ENCODE results near the gene RNF217. TPM values are rescaled to one million over a fixed set of nuclear protein-coding genes. Genes with fewer than 3 reads are reported as not detected.

Gene RNF217
- total RNA-seq, 2 experiments from 2014 or later = 1.7 to 2.4 TPM

- H3K4me1 Mint-ChIP-seq = no peaks in the 10 kb centered on the region
- no peaks in the 10 kb centered on the region for H3K27me3 Mint-ChIP-seq
- CTCF ChIA-PET = interaction anchor here (0.7 kb wide), 1 partner anchor 47 kb away, joined by 3 read pairs; no protein-coding TSS in a partner anchor
- H3K9me3 Mint-ChIP-seq (ENCODE audit: low read depth) = no peaks in the 10 kb centered on the region
- no peak overlapping the region for H3K4me3 Mint-ChIP-seq
- intact Hi-C loops (cut with DNase I, micrococcal nuclease) = no loop called here
- H3K36me3 Mint-ChIP-seq (ENCODE audit: low read depth) = no peaks in the 10 kb centered on the region
- ATAC-seq = no peak
- POLR2A ChIA-PET = no interaction called here
- DNase-seq = no peak
- no peak overlapping the region for H3K27ac Mint-ChIP-seq
Observed at GRCh38 chr6:124993327-124993726, 31.1 kb downstream of the RNF217 start.

- Mint-ChIP-seq H3K4me3 (no peak overlapping the region), H3K27ac (no peak overlapping the region), H3K27me3 (no peaks in the 10 kb centered on the region), H3K9me3 (ENCODE audit: low read depth) (no peaks in the 10 kb centered on the region), H3K36me3 (ENCODE audit: low read depth) (no peaks in the 10 kb centered on the region), H3K4me1 (no peaks in the 10 kb centered on the region)
- intact Hi-C loops (cut with DNase I, micrococcal nuclease) = no loop called here
- no peak for DNase-seq
- POLR2A ChIA-PET = no interaction called here
- no peak for ATAC-seq
- CTCF ChIA-PET = interaction anchor here (0.6 kb wide), 1 partner anchor 255 kb away, joined by 3 read pairs; no protein-coding TSS in a partner anchor
Observed at GRCh38 chr6:124994648-124995047, 32.4 kb downstream of the RNF217 start.

GRCh38 chr6:124995131-124995530 is 32.9 kb downstream of the RNF217 start:
- no peak for DNase-seq
- no peaks in the 10 kb centered on the region for H3K9me3 Mint-ChIP-seq (ENCODE audit: low read depth)
- ATAC-seq = no peak

GRCh38 chr6:124995645-124996325 is 33.5 kb downstream of the RNF217 start:
- intact Hi-C loops (cut with DNase I, micrococcal nuclease) = no loop called here
- H3K27me3 Mint-ChIP-seq = no peaks in the 10 kb centered on the region
- H3K9me3 Mint-ChIP-seq (ENCODE audit: low read depth) = no peaks in the 10 kb centered on the region
- ATAC-seq (no peak), DNase-seq (no peak)
- no peaks in the 10 kb centered on the region for H3K4me1 Mint-ChIP-seq
- ChIA-PET POLR2A (no interaction called here), CTCF (interaction anchor here (0.7 kb wide), 1 partner anchor 64 kb away, joined by 3 read pairs; no protein-coding TSS in a partner anchor)
- H3K27ac Mint-ChIP-seq = no peak overlapping the region
- no peak overlapping the region for H3K4me3 Mint-ChIP-seq
- no peaks in the 10 kb centered on the region for H3K36me3 Mint-ChIP-seq (ENCODE audit: low read depth)

More at GRCh38 chr6:124995131-124995530, 32.9 kb downstream of the RNF217 start:
- Mint-ChIP-seq H3K36me3 (ENCODE audit: low read depth) (no peaks in the 10 kb centered on the region), H3K4me1 (no peaks in the 10 kb centered on the region), H3K27ac (no peak overlapping the region), H3K27me3 (no peaks in the 10 kb centered on the region), H3K4me3 (no peak overlapping the region)
- POLR2A ChIA-PET = no interaction called here
- CTCF ChIA-PET = interaction anchor here (0.6 to 0.7 kb wide), 2 partner anchors 64 to 254 kb away, joined by 3 read pairs; no protein-coding TSS in a partner anchor
- intact Hi-C loops (cut with DNase I, micrococcal nuclease) = no loop called here

- no peaks in the 10 kb centered on the region for H3K9me3 Mint-ChIP-seq (ENCODE audit: low read depth)
- no peak overlapping the region for H3K4me3 Mint-ChIP-seq
- no peaks in the 10 kb centered on the region for H3K4me1 Mint-ChIP-seq
- ChIA-PET POLR2A (no interaction called here), CTCF (no interaction called here)
- DNase-seq (no peak), ATAC-seq (no peak)
- no peak overlapping the region for H3K27ac Mint-ChIP-seq
- intact Hi-C loops (cut with DNase I, micrococcal nuclease) = no loop called here
- no peaks in the 10 kb centered on the region for H3K36me3 Mint-ChIP-seq (ENCODE audit: low read depth)
- no peaks in the 10 kb centered on the region for H3K27me3 Mint-ChIP-seq
Observed at GRCh38 chr6:124996411-124996810, 34.2 kb downstream of the RNF217 start.

GRCh38 chr6:124997196-124997875 is 35.1 kb downstream of the RNF217 start:
- no peaks in the 10 kb centered on the region for H3K4me1 Mint-ChIP-seq
- ATAC-seq (no peak), DNase-seq (no peak)
- H3K4me3 Mint-ChIP-seq = no peak overlapping the region
- H3K27me3 Mint-ChIP-seq = no peaks in the 10 kb centered on the region
- ChIA-PET CTCF (no interaction called here), POLR2A (no interaction called here)
- no peak overlapping the region for H3K27ac Mint-ChIP-seq
- intact Hi-C loops (cut with DNase I, micrococcal nuclease) = no loop called here
- H3K9me3 Mint-ChIP-seq (ENCODE audit: low read depth) = no peaks in the 10 kb centered on the region
- H3K36me3 Mint-ChIP-seq (ENCODE audit: low read depth) = no peaks in the 10 kb centered on the region

GRCh38 chr6:124999105-124999764 is 37.0 kb downstream of the RNF217 start:
- no peak overlapping the region for H3K27ac Mint-ChIP-seq
- CTCF ChIA-PET = interaction anchor here (1.0 kb wide), 1 partner anchor 154 kb away, joined by 4 read pairs; the partner anchor contains the start of gene TPD52L1
- DNase-seq = no peak

GRCh38 chr6:125001684-125002405 is 39.6 kb downstream of the RNF217 start:
- Mint-ChIP-seq H3K4me3 (no peak overlapping the region), H3K4me1 (no peaks in the 10 kb centered on the region), H3K36me3 (ENCODE audit: low read depth) (no peaks in the 10 kb centered on the region), H3K27ac (no peak overlapping the region), H3K27me3 (no peaks in the 10 kb centered on the region), H3K9me3 (ENCODE audit: low read depth) (no peaks in the 10 kb centered on the region)
- DNase-seq = no peak
- POLR2A ChIA-PET = no interaction called here
- intact Hi-C loops (cut with DNase I, micrococcal nuclease) = no loop called here
- no peak for ATAC-seq
- CTCF ChIA-PET = no interaction called here

More at GRCh38 chr6:124999105-124999764, 37.0 kb downstream of the RNF217 start:
- POLR2A ChIA-PET = no interaction called here
- H3K9me3 Mint-ChIP-seq (ENCODE audit: low read depth) = no peaks in the 10 kb centered on the region
- ATAC-seq = no peak
- H3K4me3 Mint-ChIP-seq = no peak overlapping the region
- no peaks in the 10 kb centered on the region for H3K4me1 Mint-ChIP-seq
- H3K36me3 Mint-ChIP-seq (ENCODE audit: low read depth) = no peaks in the 10 kb centered on the region
- intact Hi-C loops (cut with DNase I, micrococcal nuclease) = no loop called here
- H3K27me3 Mint-ChIP-seq = no peaks in the 10 kb centered on the region

GRCh38 chr6:125002406-125002741 is 40.1 kb downstream of the RNF217 start:
- DNase-seq = no peak
- H3K27me3 Mint-ChIP-seq = no peaks in the 10 kb centered on the region
- no peaks in the 10 kb centered on the region for H3K36me3 Mint-ChIP-seq (ENCODE audit: low read depth)
- POLR2A ChIA-PET = no interaction called here
- H3K27ac Mint-ChIP-seq = no peak overlapping the region
- CTCF ChIA-PET = no interaction called here
- H3K4me1 Mint-ChIP-seq = no peaks in the 10 kb centered on the region
- intact Hi-C loops (cut with DNase I, micrococcal nuclease) = no loop called here
- ATAC-seq = no peak
- no peak overlapping the region for H3K4me3 Mint-ChIP-seq
- peaks cover under 1% of the 10 kb centered on the region for H3K9me3 Mint-ChIP-seq (ENCODE audit: low read depth)

- H3K4me3 Mint-ChIP-seq = no peak overlapping the region
- no peak overlapping the region for H3K27ac Mint-ChIP-seq
- no peaks in the 10 kb centered on the region for H3K36me3 Mint-ChIP-seq (ENCODE audit: low read depth)
- H3K27me3 Mint-ChIP-seq = no peaks in the 10 kb centered on the region
- DNase-seq = no peak
- peaks cover 2% of the 10 kb centered on the region for H3K9me3 Mint-ChIP-seq (ENCODE audit: low read depth)
- intact Hi-C loops (cut with DNase I, micrococcal nuclease) = no loop called here
- H3K4me1 Mint-ChIP-seq = no peaks in the 10 kb centered on the region
- ATAC-seq = no peak
- ChIA-PET CTCF (no interaction called here), POLR2A (no interaction called here)
Observed at GRCh38 chr6:125003070-125003469, 40.8 kb downstream of the RNF217 start.

- ATAC-seq (no peak), DNase-seq (no peak)
- Mint-ChIP-seq H3K27ac (no peak overlapping the region), H3K9me3 (ENCODE audit: low read depth) (peaks cover 2% of the 10 kb centered on the region), H3K36me3 (ENCODE audit: low read depth) (no peaks in the 10 kb centered on the region), H3K4me1 (no peaks in the 10 kb centered on the region), H3K4me3 (no peak overlapping the region), H3K27me3 (no peaks in the 10 kb centered on the region)
- ChIA-PET CTCF (no interaction called here), POLR2A (no interaction called here)
- intact Hi-C loops (cut with DNase I, micrococcal nuclease) = no loop called here
Observed at GRCh38 chr6:125004198-125004597, 42.0 kb downstream of the RNF217 start.
